NCI-H1105 (cell line): ENCODE measurements around the gene VIM.
"Not testable (repeated sequence)": the region's sequence is repeated elsewhere in the genome, so short reads cannot be mapped to it uniquely, and the experiment has no call there.

Experiments used
- DNase-seq: peaks from one replicate; lab custom pipeline; 2025; lab: John Stamatoyannopoulos, UW

Gene VIM

DNA sequence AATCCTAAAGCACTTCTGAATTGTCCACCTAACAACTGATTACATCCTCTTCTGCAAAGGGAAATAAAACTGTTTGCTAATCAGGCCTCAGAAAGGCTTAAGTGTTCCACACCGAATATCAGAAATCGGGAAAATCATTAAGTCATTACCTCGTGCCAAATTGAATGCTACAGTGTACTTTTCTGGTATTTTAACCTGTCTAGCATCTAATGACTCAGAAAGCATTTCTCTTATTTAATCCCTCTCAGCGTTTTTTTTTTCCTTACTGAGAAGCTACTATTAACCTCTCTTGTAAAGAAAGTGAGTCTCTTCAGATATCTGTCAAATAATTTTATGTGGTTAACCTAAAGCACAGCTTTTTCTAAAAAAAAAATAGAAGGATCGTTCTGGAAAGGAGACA, 28.6 kb downstream of the VIM start:
- no peak for DNase-seq

DNA sequence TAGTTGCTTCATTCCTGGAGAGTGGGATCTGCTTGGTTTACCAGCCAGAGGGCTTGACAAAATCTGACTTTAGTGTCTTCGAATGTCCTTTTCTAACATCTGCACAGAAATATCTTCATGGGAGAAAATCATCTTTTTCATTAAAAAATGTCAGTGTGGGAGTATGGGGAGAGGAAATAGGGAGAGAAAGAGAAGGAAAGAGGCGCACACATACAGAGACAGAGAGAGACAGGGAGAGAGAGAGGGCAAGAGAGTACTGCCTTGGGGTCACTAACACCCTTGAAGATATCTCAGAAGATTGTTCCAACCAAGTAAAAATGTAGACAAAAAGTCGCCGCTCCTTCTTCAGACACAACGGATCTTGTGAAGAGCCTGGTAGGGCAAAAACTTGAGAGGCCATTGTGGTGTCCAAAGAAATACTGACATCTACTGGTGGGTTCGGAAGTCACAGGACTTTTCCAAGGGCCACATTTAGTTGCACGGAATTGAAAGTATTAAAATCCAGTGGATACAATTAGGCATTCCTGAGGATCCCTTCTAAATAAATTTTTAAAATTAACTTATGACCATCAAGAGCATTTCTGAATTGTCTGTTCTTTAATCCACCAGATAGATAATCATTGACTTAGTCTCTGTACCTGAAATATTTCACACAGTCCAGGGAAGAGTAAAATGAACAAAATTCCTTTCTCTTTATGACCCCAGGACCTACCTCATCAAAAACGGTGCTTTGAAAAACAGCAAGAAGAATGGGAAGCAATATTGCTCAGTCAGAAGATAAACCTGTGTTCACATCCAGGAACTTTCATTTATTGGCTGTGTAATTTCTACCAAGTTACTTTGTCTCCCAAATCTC, 29.7 kb downstream of the VIM start:
- DNase-seq, result peak; percentile 29

DNA sequence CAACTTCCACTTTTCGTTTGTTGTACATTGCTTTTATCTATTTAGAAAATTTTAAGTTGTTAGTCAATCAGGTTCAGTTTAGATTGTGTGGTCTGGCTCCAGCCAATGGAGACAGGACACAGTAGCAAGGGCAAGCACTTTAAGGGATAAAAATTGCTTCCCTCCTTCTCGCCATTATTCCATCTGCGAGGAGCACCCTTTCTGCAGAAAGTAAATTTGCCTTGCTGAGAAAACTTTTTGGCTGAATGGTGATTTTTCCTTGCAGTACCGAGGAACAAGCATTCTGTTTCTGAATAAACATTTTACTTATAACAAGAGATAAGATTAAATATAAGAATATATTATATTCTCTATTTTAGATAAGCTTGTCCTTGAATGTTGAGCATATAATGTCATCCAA, 34.5 kb downstream of the VIM start:
- no peak for DNase-seq

DNA sequence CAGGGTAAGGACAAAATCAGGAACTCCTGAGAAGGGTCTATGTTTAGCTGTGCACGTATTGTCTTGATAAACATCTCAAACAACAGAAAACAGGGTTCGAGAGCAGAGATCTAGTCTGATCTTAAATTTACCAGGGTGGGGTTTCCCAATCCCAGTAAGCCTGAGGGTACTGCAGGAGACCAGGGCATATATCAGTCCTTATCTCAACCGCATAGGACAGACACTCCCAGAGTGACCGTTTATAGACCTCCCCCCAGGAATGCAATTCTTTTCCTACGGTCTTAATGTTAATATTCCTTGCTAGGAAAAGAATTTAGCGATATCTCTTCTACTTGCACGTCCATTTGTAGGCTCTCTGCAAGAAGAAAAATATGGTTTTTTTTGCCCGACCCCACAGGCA, 35.5 kb downstream of the VIM start:
- no peak for DNase-seq

DNA sequence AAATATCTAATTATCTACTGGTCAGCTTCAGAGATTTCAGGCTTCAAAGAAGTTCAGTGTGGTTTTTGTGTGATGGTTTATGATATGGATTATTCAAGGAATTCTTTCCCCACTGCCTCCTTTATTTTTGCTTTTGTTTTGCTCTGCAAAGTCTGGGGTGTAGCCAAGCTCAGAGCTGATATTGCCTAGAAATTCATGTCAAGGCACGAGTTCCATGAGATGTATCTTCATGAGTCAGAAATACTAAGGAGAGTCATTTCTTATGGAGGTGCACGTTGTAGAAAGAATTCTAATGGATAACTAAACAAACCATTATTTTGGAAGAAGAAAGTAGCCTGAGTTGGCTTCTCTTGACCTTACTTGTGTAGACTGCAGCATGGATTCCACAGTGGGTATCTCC, 37.4 kb downstream of the VIM start:
- DNase-seq, result no peak

DNA sequence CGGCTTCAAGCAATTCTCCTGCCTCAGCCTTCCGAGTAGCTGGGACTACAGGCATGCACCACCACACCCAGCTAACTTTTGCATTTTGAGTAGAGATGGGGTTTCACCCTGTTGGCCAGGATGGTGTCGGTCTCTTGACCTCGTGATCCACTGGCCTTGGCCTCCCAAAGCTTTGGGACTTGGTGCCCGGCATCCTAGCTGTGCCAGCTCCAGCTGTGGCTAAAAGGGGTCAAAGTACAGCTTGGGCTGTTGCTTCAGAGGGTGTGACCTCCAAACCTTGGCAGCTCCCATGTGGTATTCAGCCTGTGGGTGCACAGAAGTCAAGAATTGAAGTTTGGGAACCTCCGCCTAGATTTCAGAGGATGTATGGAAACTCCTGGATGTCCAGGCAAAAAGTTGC, 38.5 kb downstream of the VIM start:
- not testable (repeated sequence) for DNase-seq

DNA sequence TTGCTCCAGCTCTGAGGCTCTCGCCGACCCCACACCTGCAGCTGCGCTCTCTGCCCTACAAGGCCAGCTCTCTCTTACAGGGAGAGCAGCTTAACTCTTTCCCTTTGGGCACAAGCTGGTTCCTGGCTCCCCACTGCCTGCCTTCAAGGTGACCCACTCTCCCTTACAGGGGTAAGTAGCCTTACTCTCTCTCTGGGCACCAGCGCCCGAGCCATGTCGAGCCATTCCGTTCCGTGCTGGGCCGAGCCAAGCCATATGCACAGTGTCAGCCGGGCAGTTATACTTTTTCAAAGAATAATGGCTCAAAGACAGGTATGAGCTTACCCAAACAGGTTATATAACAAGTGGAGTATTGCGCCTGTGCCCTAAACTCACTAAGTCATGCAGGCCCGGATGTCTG, 44.6 kb downstream of the VIM start:
- DNase-seq, result no peak

DNA sequence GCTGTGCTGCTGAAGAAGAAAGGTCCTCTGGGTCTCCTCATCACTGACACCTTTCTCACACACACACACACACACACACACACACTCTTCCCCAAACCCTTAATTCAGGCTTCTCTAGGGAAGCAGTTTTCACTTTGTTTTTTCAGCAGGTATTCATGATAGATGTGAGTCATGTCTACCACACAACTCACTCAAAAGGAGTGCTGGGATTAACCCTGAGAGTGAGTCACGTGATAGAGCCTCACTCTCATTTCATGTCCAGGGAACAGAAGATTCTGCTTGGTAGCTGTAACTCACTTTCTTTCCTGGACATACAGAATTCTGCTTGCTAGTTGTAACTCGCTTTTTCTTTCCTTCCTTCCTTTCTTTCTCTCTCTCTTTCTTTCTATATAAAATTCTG, 45.4 kb downstream of the VIM start:
- no peak for DNase-seq

DNA sequence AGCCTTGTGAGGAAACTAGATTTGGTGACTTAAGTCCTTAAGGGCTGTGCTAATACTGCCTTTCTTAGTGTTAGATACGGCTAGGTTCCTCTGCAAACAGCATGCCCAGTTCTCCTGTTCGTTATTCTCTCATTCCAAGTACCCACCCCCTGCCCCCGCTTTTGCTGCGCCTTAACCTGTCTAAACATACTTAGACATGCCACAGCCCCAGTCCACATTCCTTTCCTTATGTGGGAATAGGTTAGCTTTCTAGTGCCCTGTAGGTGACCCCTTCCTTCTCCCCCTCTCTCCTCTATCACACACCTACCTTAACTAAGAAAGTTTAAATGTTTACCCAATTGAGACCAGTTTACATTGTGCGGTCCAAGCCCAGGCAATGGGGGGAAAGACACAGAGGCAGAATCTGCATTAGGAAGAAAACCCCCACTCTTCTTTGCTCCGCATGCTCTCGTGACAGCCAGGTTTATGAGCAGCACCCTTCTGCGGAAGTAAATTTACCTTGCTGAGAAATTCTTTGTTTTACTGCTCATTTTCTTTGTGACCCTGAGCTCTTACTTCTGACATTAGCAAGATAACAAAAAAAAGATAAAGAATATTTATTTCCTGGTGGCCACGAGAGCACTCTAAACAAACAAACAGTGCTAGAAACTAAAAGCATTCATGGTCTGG, 48.8 kb downstream of the VIM start:
- DNase-seq, result no peak

DNA sequence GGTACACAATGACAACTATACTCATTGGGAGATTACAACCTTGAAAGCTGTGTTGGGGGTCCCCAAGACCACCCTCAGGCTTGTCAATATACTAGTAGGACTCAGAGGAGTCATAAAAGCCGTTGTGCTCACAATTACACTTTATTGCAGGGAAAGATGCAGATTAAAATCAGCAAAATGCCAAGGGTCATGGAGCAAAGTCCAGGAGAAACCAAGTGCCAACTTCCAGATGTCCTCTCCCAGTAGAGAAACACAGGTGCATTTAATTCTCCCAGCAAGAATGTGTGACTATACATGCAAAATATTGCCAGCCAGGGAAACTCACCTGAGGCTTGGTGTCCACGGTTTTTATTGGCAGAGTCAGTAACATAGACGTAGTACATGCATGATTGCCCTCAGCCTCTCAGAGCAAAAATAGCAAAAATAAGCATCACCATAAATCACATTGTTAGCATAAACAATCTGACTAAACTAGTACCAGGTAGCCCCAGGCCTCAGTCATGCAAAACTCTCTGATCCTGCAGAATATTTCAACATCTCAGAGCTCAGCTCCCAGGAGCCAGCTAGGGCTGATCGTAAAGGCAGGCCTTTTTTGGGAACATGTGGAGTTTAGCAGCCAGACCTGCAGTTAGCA, 50.7 kb downstream of the VIM start:
- DNase-seq, result no peak

DNA sequence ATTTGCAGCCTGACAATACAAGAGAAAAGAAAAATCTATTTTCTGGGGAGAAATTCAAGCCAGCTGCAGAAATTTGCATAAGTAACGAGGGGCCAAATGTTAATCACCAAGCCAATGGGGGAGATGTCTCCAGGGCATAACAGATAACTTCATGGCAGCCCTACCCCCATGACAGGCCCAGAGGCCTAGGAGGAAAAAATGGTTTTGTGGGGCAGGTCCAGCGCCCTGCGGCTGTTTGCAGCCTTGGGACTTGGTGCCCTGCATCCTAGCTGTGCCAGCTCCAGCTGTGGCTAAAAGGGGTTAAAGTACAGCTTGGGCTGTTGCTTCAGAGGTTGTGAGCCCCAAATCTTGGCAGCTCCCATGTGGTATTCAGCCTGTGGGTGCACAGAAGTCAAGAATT, 54.3 kb downstream of the VIM start:
- no peak for DNase-seq

DNA sequence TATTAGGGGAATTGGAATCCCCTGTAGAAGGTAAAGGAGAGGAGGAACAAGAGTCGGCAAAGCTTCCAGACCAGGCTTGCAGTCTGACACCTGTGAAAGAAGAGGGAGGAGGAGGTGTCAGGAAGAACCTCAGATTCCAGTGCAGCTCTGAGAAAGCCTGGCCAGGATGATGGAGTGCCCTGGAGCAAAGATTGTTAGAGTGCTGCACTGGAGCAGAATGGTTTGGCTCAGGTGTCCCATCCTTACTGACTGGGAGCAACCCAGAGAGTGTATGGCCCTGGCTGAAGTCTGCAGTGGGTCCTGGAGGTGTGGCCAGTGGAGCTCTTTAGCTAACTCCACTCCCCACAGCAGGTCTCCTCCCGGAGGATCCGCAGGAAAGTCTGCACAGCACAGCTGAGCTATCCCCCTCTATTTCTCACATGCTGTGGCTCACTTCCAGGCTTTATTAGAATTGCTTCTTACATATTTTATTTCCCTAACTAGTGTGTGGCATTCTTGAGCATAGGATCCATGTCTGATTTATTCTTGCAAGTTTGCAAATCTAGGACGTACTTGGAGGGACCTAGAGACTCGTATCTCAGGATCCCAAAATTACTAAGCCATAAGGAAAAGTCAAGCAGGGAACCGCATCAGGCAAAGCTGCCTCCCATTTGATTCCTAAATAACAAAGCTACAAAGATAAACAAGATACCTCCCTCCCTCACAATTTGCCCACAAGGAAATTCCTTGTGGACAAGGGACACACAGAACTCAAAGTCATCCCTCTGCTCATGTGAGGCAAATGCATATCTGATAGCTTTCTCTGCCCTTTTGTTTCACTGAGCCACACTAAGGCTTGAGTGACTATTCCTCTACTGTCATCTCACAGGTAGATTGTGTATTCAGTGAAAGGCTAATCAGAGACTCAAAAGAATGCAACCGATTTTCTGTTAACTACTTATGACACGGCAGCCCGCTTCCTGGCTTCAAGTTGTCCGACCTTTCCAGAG, 58.8 kb downstream of the VIM start:
- no peak for DNase-seq
